GM23338 (cell line): ENCODE measurements around the gene LRRC2. TPM values are rescaled to one million over a fixed set of nuclear protein-coding genes. Genes with fewer than 3 reads are reported as not detected.
"Not testable (repeated sequence)": the region's sequence is repeated elsewhere in the genome, so short reads cannot be mapped to it uniquely, and the experiment has no call there.

Experiments used
- ATAC-seq: fragments of 200-7000 bp; cut with Tn5 transposase; 3 replicates; pipeline ENCODE4 v1.9.1; 2020
- DNase-seq: peaks from one replicate; pipeline ENCODE4 v3.0.0-alpha.2; 2015; ENCODE audit warnings: low spot score
- H2AFZ ChIP-seq: fragments of 200-600 bp; sonication (generic); 2 replicates; pipeline ENCODE4 v1.8.0; 2016; ENCODE audit warnings: antibody characterized with exemption, mild to moderate bottlenecking, moderate library complexity
- H3F3A ChIP-seq: fragments of 200-600 bp; sonication (generic); replicated peaks from 2 replicates; pipeline ENCODE4 v1.8.0; 2017; ENCODE audit warnings: antibody characterized with exemption, mixed run types, low read depth
- H3K27ac ChIP-seq: fragments of 200-600 bp; sonication (generic); 2 replicates; pipeline ENCODE4 v1.6.1; 2016; ENCODE audit warnings: low read depth
- H3K27me3 ChIP-seq: fragments of 200-600 bp; sonication (generic); 2 replicates; pipeline ENCODE4 v1.8.0; 2016; ENCODE audit warnings: mild to moderate bottlenecking, mixed run types, moderate library complexity; ENCODE audit not compliant: insufficient read depth
- H3K36me3 ChIP-seq: fragments of 200-600 bp; sonication (generic); 2 replicates; pipeline ENCODE4 v1.8.0; 2016; ENCODE audit warnings: mild to moderate bottlenecking; ENCODE audit not compliant: insufficient read depth
- H3K4me1 ChIP-seq: fragments of 200-600 bp; sonication (generic); 2 replicates; pipeline ENCODE4 v1.8.0; 2016; ENCODE audit warnings: mild to moderate bottlenecking, moderate library complexity; ENCODE audit not compliant: insufficient read depth
- H3K4me2 ChIP-seq: fragments of 200-600 bp; sonication (generic); 2 replicates; pipeline ENCODE4 v1.7.1; 2017; ENCODE audit warnings: mixed run types
- H3K4me3 ChIP-seq: fragments of 200-600 bp; sonication (generic); 2 replicates; pipeline ENCODE4 v1.6.1; 2016; ENCODE audit warnings: mixed run types
- H3K79me2 ChIP-seq: fragments of 200-600 bp; sonication (generic); replicated peaks from 2 replicates; pipeline ENCODE4 v1.8.0; 2017; ENCODE audit warnings: mild to moderate bottlenecking; ENCODE audit not compliant: insufficient read depth
- H3K9me2 ChIP-seq: fragments of 200-600 bp; sonication (generic); 2 replicates; pipeline ENCODE4 v1.8.0; 2017; ENCODE audit not compliant: insufficient read depth
- H4K20me1 ChIP-seq: fragments of 200-600 bp; sonication (generic); replicated peaks from 2 replicates; pipeline ENCODE4 v1.8.0; 2017; ENCODE audit warnings: mild to moderate bottlenecking; ENCODE audit not compliant: insufficient read depth
- H3K27ac Mint-ChIP-seq: 2 replicates; pipeline ENCODE4 v1.8.0; 2020; ENCODE audit warnings: inconsistent platforms, mild to moderate bottlenecking, moderate library complexity, mixed read lengths
- H3K27me3 Mint-ChIP-seq: 3 replicates; pipeline ENCODE4 v1.8.0; 2022; ENCODE audit warnings: low read depth, mild to moderate bottlenecking, moderate library complexity, mixed read lengths, inconsistent platforms; ENCODE audit not compliant: insufficient read depth, poor library complexity
- H3K36me3 Mint-ChIP-seq: 3 replicates; pipeline ENCODE4 v1.8.0; 2021; ENCODE audit warnings: low read depth, mild to moderate bottlenecking, inconsistent platforms, moderate library complexity, mixed read lengths
- H3K4me1 Mint-ChIP-seq: 3 replicates; pipeline ENCODE4 v1.8.0; 2020; ENCODE audit warnings: mild to moderate bottlenecking, inconsistent platforms, mixed read lengths
- H3K4me3 Mint-ChIP-seq: 3 replicates; pipeline ENCODE4 v1.8.0; 2021; ENCODE audit warnings: moderate library complexity, mild to moderate bottlenecking, inconsistent platforms, mixed read lengths
- H3K9me3 Mint-ChIP-seq: 3 replicates; pipeline ENCODE4 v1.8.0; 2020; ENCODE audit warnings: moderate library complexity, mild to moderate bottlenecking, inconsistent platforms, mixed read lengths
- CREB1 ChIP-seq: fragments of 250-450 bp; sonication (Bioruptor Pico); IDR thresholded peaks from 2 replicates; pipeline ENCODE4 v1.5.0; 2020; ENCODE audit warnings: low read depth, mild to moderate bottlenecking, moderate library complexity
- EZH2 ChIP-seq: fragments of 200-600 bp; sonication (generic); IDR thresholded peaks from one replicate; pipeline ENCODE4 v1.8.0; 2017; ENCODE audit warnings: antibody characterized with exemption, mild to moderate bottlenecking, low read depth; ENCODE audit not compliant: unreplicated experiment
- EZH2phosphoT487 ChIP-seq: fragments of 200-600 bp; sonication (generic); IDR thresholded peaks from one replicate; pipeline ENCODE4 v1.8.1; 2018; ENCODE audit warnings: antibody characterized with exemption; ENCODE audit not compliant: unreplicated experiment
- JUNB ChIP-seq: IDR thresholded peaks from one replicate; pipeline ENCODE4 v1.6.1; 2016; ENCODE audit warnings: antibody characterized with exemption; ENCODE audit not compliant: unreplicated experiment
- ZNF331 ChIP-seq: fragments of 250-450 bp; sonication (Bioruptor Pico); IDR thresholded peaks from 2 replicates; pipeline ENCODE4 v1.5.0; 2020; ENCODE audit warnings: low read depth, mild to moderate bottlenecking, moderate library complexity
- polyA plus RNA-seq: library from polyadenylated mRNA; unstranded; fragments of >200 nt; fragmentation: Nextera tagmentation; extraction: Ambion mirVana; gene quantifications from 2 replicates; pipeline ENCODE4 v1.2.1, GENCODE V29; 2016
- total RNA-seq: library from RNA; depleted of rRNA; stranded (reverse); fragments of >200 nt; shearing (Covaris generic); gene quantifications from 2 replicates; pipeline ENCODE4 v1.2.3, GENCODE V29; 2014
- TF ChIP-seq, protein P1 (sequence below): fragments of 250-450 bp; sonication (Bioruptor Pico); IDR thresholded peaks from 2 replicates; pipeline ENCODE4 v1.5.0; 2020; ENCODE audit warnings: mild to moderate bottlenecking, moderate library complexity

The LRRC2 gene
- total and polyA plus RNA-seq, 2 experiments from 2014 or later, result 6.5 to 7.1 TPM

DNA sequence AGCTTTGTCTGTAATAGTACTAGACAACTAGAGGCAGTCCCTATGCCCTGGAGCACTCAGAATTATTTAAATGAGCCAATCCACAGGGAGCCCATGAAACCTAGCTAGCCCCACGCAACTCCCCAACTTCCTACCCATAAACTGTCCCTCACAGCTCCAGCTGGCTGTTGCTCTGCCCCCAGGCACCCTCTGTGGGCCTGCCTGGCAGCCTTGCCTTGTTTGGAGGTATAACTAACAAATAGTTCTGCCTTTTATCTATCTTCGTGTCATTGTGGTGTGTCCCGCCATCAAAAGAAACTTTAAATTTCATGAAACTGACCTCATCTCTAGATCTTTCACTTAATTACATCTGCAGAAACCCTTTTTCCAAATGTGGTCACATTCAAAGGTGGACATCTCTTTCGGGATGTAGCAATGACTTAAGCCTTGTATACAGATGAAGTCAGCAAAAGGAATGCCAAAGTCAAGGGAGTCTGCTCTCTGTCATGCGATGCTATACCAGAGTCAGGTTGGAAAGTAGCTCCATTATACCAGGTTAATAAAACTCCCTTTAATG is 70.1 kb downstream of the LRRC2 start (continued):
- TF ChIP-seq, protein P1, sequence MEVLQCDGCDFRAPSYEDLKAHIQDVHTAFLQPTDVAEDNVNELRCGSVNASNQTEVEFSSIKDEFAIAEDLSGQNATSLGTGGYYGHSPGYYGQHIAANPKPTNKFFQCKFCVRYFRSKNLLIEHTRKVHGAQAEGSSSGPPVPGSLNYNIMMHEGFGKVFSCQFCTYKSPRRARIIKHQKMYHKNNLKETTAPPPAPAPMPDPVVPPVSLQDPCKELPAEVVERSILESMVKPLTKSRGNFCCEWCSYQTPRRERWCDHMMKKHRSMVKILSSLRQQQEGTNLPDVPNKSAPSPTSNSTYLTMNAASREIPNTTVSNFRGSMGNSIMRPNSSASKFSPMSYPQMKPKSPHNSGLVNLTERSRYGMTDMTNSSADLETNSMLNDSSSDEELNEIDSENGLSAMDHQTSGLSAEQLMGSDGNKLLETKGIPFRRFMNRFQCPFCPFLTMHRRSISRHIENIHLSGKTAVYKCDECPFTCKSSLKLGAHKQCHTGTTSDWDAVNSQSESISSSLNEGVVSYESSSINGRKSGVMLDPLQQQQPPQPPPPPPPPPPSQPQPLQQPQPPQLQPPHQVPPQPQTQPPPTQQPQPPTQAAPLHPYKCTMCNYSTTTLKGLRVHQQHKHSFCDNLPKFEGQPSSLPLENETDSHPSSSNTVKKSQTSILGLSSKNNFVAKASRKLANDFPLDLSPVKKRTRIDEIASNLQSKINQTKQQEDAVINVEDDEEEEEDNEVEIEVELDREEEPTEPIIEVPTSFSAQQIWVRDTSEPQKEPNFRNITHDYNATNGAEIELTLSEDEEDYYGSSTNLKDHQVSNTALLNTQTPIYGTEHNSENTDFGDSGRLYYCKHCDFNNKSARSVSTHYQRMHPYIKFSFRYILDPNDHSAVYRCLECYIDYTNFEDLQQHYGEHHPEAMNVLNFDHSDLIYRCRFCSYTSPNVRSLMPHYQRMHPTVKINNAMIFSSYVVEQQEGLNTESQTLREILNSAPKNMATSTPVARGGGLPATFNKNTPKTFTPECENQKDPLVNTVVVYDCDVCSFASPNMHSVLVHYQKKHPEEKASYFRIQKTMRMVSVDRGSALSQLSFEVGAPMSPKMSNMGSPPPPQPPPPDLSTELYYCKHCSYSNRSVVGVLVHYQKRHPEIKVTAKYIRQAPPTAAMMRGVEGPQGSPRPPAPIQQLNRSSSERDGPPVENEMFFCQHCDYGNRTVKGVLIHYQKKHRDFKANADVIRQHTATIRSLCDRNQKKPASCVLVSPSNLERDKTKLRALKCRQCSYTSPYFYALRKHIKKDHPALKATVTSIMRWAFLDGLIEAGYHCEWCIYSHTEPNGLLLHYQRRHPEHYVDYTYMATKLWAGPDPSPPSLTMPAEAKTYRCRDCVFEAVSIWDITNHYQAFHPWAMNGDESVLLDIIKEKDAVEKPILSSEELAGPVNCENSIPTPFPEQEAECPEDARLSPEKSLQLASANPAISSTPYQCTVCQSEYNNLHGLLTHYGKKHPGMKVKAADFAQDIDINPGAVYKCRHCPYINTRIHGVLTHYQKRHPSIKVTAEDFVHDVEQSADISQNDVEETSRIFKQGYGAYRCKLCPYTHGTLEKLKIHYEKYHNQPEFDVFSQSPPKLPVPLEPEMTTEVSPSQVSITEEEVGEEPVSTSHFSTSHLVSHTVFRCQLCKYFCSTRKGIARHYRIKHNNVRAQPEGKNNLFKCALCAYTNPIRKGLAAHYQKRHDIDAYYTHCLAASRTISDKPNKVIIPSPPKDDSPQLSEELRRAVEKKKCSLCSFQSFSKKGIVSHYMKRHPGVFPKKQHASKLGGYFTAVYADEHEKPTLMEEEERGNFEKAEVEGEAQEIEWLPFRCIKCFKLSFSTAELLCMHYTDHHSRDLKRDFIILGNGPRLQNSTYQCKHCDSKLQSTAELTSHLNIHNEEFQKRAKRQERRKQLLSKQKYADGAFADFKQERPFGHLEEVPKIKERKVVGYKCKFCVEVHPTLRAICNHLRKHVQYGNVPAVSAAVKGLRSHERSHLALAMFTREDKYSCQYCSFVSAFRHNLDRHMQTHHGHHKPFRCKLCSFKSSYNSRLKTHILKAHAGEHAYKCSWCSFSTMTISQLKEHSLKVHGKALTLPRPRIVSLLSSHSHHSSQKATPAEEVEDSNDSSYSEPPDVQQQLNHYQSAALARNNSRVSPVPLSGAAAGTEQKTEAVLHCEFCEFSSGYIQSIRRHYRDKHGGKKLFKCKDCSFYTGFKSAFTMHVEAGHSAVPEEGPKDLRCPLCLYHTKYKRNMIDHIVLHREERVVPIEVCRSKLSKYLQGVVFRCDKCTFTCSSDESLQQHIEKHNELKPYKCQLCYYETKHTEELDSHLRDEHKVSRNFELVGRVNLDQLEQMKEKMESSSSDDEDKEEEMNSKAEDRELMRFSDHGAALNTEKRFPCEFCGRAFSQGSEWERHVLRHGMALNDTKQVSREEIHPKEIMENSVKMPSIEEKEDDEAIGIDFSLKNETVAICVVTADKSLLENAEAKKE (CRISPR knock-in tag), result no peak
- no peak for TF ChIP-seq EZH2phosphoT487
- TF ChIP-seq CREB1 (CRISPR knock-in tag), result no peak
- no peak for TF ChIP-seq EZH2
- TF ChIP-seq ZNF331 (CRISPR knock-in tag), result no peak
- no peak for TF ChIP-seq JUNB

GRCh38 chr3:46494491-46494890 is 71.6 kb downstream of the LRRC2 start:
- not testable (repeated sequence) for H3F3A ChIP-seq, H3K27ac ChIP-seq, H3K36me3 ChIP-seq, H3K9me2 ChIP-seq, H4K20me1 ChIP-seq, H3K79me2 ChIP-seq, H3K4me3 Mint-ChIP-seq, H3K4me2 ChIP-seq, H3K27me3 ChIP-seq, H3K27me3 Mint-ChIP-seq, H3K4me3 ChIP-seq, H2AFZ ChIP-seq, DNase-seq, H3K27ac Mint-ChIP-seq, ATAC-seq
- Mint-ChIP-seq H3K4me1 (peaks cover 20% of the 10 kb centered on the region), H3K9me3 (peaks cover 27% of the 10 kb centered on the region), H3K36me3 (peaks cover 19% of the 10 kb centered on the region)
- peaks cover 17% of the 10 kb centered on the region for H3K4me1 ChIP-seq
